Nephron (organoid): ENCODE data around the gene RNF220.

ENCODE experiments used
- H3K27ac Mint-ChIP-seq, 3 experiments: 2 replicates each; pipeline ENCODE4 v1.8.0; 2020; ENCODE audit warnings: mixed read lengths in 3 of 3, mild to moderate bottlenecking in 2 of 3, moderate library complexity in 1 of 3
- H3K27me3 Mint-ChIP-seq: 2 replicates; pipeline ENCODE4 v1.8.0; 2021; ENCODE audit warnings: low read depth, mild to moderate bottlenecking, moderate library complexity, mixed read lengths
- H3K36me3 Mint-ChIP-seq: 2 replicates; pipeline ENCODE4 v1.8.0; 2020; ENCODE audit warnings: low read depth, mixed read lengths
- H3K4me1 Mint-ChIP-seq: 2 replicates; pipeline ENCODE4 v1.8.0; 2020; ENCODE audit warnings: mixed read lengths
- H3K4me3 Mint-ChIP-seq, 3 experiments: 2 replicates each; pipeline ENCODE4 v1.8.0; 2020; ENCODE audit warnings: mild to moderate bottlenecking in 3 of 3, mixed read lengths in 3 of 3, moderate library complexity in 2 of 3
- H3K9me3 Mint-ChIP-seq: 2 replicates; pipeline ENCODE4 v1.8.0; 2020; ENCODE audit warnings: mixed read lengths
- CTCF ChIP-seq, 3 experiments: fragments of 200-600 bp; sonication (generic); IDR thresholded peaks; one replicate each; pipeline ENCODE4 v1.5.0; 2021; ENCODE audit warnings: antibody characterized with exemption in 3 of 3; ENCODE audit not compliant: unreplicated experiment in 3 of 3

RNF220 gene

GRCh38 chr1:44467566-44467965 is 62.5 kb downstream of the RNF220 start:
- Mint-ChIP-seq H3K9me3 (peaks cover 19% of the 10 kb centered on the region), H3K4me1 (peaks cover 2% of the 10 kb centered on the region), H3K27ac (no peak overlapping the region), H3K36me3 (peaks cover 7% of the 10 kb centered on the region), H3K4me3 (no peak overlapping the region), H3K27me3 (peaks cover 13% of the 10 kb centered on the region)
- no peak for TF ChIP-seq CTCF (IDR thresholded peaks at IDR 0.05; ENCODE audit: unreplicated experiment in 3 of 3)

GRCh38 chr1:44471911-44472453 is 66.9 kb downstream of the RNF220 start:
- Mint-ChIP-seq H3K36me3 (peaks cover 4% of the 10 kb centered on the region), H3K27ac (no peak overlapping the region), H3K4me1 (peaks cover 9% of the 10 kb centered on the region), H3K9me3 (peaks cover 10% of the 10 kb centered on the region), H3K4me3 (no peak overlapping the region), H3K27me3 (peaks cover 19% of the 10 kb centered on the region)
- TF ChIP-seq CTCF (IDR thresholded peaks at IDR 0.05; ENCODE audit: unreplicated experiment in 3 of 3) = no peak

- Mint-ChIP-seq H3K36me3 (peaks cover 4% of the 10 kb centered on the region), H3K4me1 (peaks cover 9% of the 10 kb centered on the region), H3K4me3 (no peak overlapping the region), H3K27ac (no peak overlapping the region), H3K9me3 (peaks cover 10% of the 10 kb centered on the region), H3K27me3 (peaks cover 21% of the 10 kb centered on the region)
- TF ChIP-seq CTCF (IDR thresholded peaks at IDR 0.05; ENCODE audit: unreplicated experiment in 3 of 3) = no peak
Measured at GRCh38 chr1:44472620-44473525, 67.8 kb downstream of the RNF220 start.

GRCh38 chr1:44476891-44477290 is 71.8 kb downstream of the RNF220 start:
- no peak for TF ChIP-seq CTCF (IDR thresholded peaks at IDR 0.05; ENCODE audit: unreplicated experiment in 3 of 3)
- Mint-ChIP-seq H3K9me3 (peaks cover 8% of the 10 kb centered on the region), H3K27ac (no peak overlapping the region), H3K27me3 (peaks cover 39% of the 10 kb centered on the region), H3K4me1 (peaks cover 14% of the 10 kb centered on the region), H3K4me3 (no peak overlapping the region), H3K36me3 (peaks cover under 1% of the 10 kb centered on the region)

GRCh38 chr1:44481701-44482100 is 76.6 kb downstream of the RNF220 start:
- no peaks in the 10 kb centered on the region for H3K9me3 Mint-ChIP-seq
- H3K4me3 Mint-ChIP-seq = no peak overlapping the region
- peaks cover 56% of the 10 kb centered on the region for H3K27me3 Mint-ChIP-seq
- no peak overlapping the region for H3K27ac Mint-ChIP-seq
- H3K4me1 Mint-ChIP-seq = peaks cover 17% of the 10 kb centered on the region
- H3K36me3 Mint-ChIP-seq = no peaks in the 10 kb centered on the region
- TF ChIP-seq CTCF (IDR thresholded peaks at IDR 0.05; ENCODE audit: unreplicated experiment in 3 of 3) = no peak
